ENCODE measurements around the gene PASK.
A peak's percentile ranks its signal among the peaks of the same experiment; 100 is the strongest.
"Not testable (repeated sequence)": the region's sequence is repeated elsewhere in the genome, so short reads cannot be mapped to it uniquely, and the experiment has no call there.

The PASK gene

GRCh38 chr2:241109210-241110088, 39.8 kb downstream of the PASK start:
- H3K4me1 ChIP-seq (ENCODE audit: insufficient read depth, low read length), result no peaks in the 10 kb centered on the region
- no peak overlapping the region for H3K4me3 ChIP-seq (ENCODE audit: low read length)
- peaks cover 40% of the 10 kb centered on the region for H3K36me3 ChIP-seq (ENCODE audit: insufficient read depth, low read depth, low read length)
- H3K27ac ChIP-seq (ENCODE audit: low read length), result no peak overlapping the region
- H3K27me3 ChIP-seq (ENCODE audit: insufficient read depth, low read length), result no peaks in the 10 kb centered on the region
- no peak overlapping the region for H3K9ac ChIP-seq (ENCODE audit: low read depth, low read length)
- H3K9me3 ChIP-seq (ENCODE audit: insufficient read depth, low read depth, low read length), result no peaks in the 10 kb centered on the region

- peaks cover 31% of the 10 kb centered on the region for H3K36me3 ChIP-seq (ENCODE audit: insufficient read depth, low read depth, low read length)
- no peaks in the 10 kb centered on the region for H3K9me3 ChIP-seq (ENCODE audit: insufficient read depth, low read depth, low read length)
- H3K4me3 ChIP-seq (ENCODE audit: low read length), result no peak overlapping the region
- H3K27me3 ChIP-seq (ENCODE audit: insufficient read depth, low read length), result no peaks in the 10 kb centered on the region
- H3K27ac ChIP-seq (ENCODE audit: low read length), result no peak overlapping the region
- H3K9ac ChIP-seq (ENCODE audit: low read depth, low read length), result no peak overlapping the region
- H3K4me1 ChIP-seq (ENCODE audit: insufficient read depth, low read length), result no peaks in the 10 kb centered on the region; the same call in 1 of the 2 replicates
Observed at GRCh38 chr2:241108271-241109209, 40.7 kb downstream of the PASK start.

- Histone ChIP-seq H3K27ac (ENCODE audit: low read length) (no peak overlapping the region), H3K27me3 (ENCODE audit: insufficient read depth, low read length) (no peaks in the 10 kb centered on the region), H3K9ac (ENCODE audit: low read depth, low read length) (no peak overlapping the region), H3K9me3 (ENCODE audit: insufficient read depth, low read depth, low read length) (no peaks in the 10 kb centered on the region), H3K4me1 (ENCODE audit: insufficient read depth, low read length) (peaks cover 6% of the 10 kb centered on the region; the same call in 1 of the 2 replicates), H3K36me3 (ENCODE audit: insufficient read depth, low read depth, low read length) (peaks cover 23% of the 10 kb centered on the region), H3K4me3 (ENCODE audit: low read length) (no peak overlapping the region)
Observed at GRCh38 chr2:241107031-241107783, 42.1 kb downstream of the PASK start.

GRCh38 chr2:241105641-241106040, 43.6 kb downstream of the PASK start:
- H3K36me3 ChIP-seq (ENCODE audit: insufficient read depth, low read depth, low read length), result peaks cover 21% of the 10 kb centered on the region
- H3K27me3 ChIP-seq (ENCODE audit: insufficient read depth, low read length), result no peaks in the 10 kb centered on the region
- no peak overlapping the region for H3K9ac ChIP-seq (ENCODE audit: low read depth, low read length)
- H3K9me3 ChIP-seq (ENCODE audit: insufficient read depth, low read depth, low read length), result no peaks in the 10 kb centered on the region
- no peak overlapping the region for H3K27ac ChIP-seq (ENCODE audit: low read length)
- H3K4me3 ChIP-seq (ENCODE audit: low read length), result no peak overlapping the region
- peaks cover 6% of the 10 kb centered on the region; the same call in 1 of the 2 replicates for H3K4me1 ChIP-seq (ENCODE audit: insufficient read depth, low read length)

GRCh38 chr2:241104611-241105010, 44.7 kb downstream of the PASK start:
- H3K4me3 ChIP-seq (ENCODE audit: low read length); H3K27ac ChIP-seq (ENCODE audit: low read length): not testable (repeated sequence)

GRCh38 chr2:241103176-241103595, 46.1 kb downstream of the PASK start:
- Histone ChIP-seq H3K27ac (ENCODE audit: low read length) (no peak overlapping the region), H3K9me3 (ENCODE audit: insufficient read depth, low read depth, low read length) (no peaks in the 10 kb centered on the region), H3K4me1 (ENCODE audit: insufficient read depth, low read length) (peaks cover 6% of the 10 kb centered on the region; the same call in 1 of the 2 replicates), H3K4me3 (ENCODE audit: low read length) (peak overlapping the region; percentile 97), H3K9ac (ENCODE audit: low read depth, low read length) (peak overlapping the region; percentile 95), H3K27me3 (ENCODE audit: insufficient read depth, low read length) (no peaks in the 10 kb centered on the region), H3K36me3 (ENCODE audit: insufficient read depth, low read depth, low read length) (peaks cover 35% of the 10 kb centered on the region)

More at GRCh38 chr2:241104611-241105010, 44.7 kb downstream of the PASK start:
- not testable (repeated sequence) for H3K4me1 ChIP-seq (ENCODE audit: insufficient read depth, low read length); H3K27me3 ChIP-seq (ENCODE audit: insufficient read depth, low read length); H3K9ac ChIP-seq (ENCODE audit: low read depth, low read length); H3K9me3 ChIP-seq (ENCODE audit: insufficient read depth, low read depth, low read length)
- peaks cover 29% of the 10 kb centered on the region for H3K36me3 ChIP-seq (ENCODE audit: insufficient read depth, low read depth, low read length)

- Histone ChIP-seq H3K36me3 (ENCODE audit: insufficient read depth, low read depth, low read length) (peaks cover 41% of the 10 kb centered on the region), H3K9me3 (ENCODE audit: insufficient read depth, low read depth, low read length) (no peaks in the 10 kb centered on the region), H3K27ac (ENCODE audit: low read length) (peak within 1 kb of the TSS; percentile 79), H3K27me3 (ENCODE audit: insufficient read depth, low read length) (no peaks in the 10 kb centered on the region), H3K9ac (ENCODE audit: low read depth, low read length) (peak within 1 kb of the TSS; percentile 95), H3K4me3 (ENCODE audit: low read length) (peak within 1 kb of the TSS; percentile 97), H3K4me1 (ENCODE audit: insufficient read depth, low read length) (peaks cover 6% of the 10 kb centered on the region; the same call in 1 of the 2 replicates)
Observed at GRCh38 chr2:241102239-241102803, 47.0 kb downstream of the PASK start, which contains the start of gene MTERF4. Gene MTERF4 (minus strand): TSS chr2:241102287. CDS start chr2:241102273, 14 bp downstream.

GRCh38 chr2:241099246-241099645, 50.0 kb downstream of the PASK start:
- Histone ChIP-seq H3K27ac (ENCODE audit: low read length) (no peak overlapping the region), H3K9me3 (ENCODE audit: insufficient read depth, low read depth, low read length) (no peaks in the 10 kb centered on the region), H3K36me3 (ENCODE audit: insufficient read depth, low read depth, low read length) (peaks cover 54% of the 10 kb centered on the region), H3K4me3 (ENCODE audit: low read length) (no peak overlapping the region), H3K27me3 (ENCODE audit: insufficient read depth, low read length) (no peaks in the 10 kb centered on the region), H3K9ac (ENCODE audit: low read depth, low read length) (no peak overlapping the region), H3K4me1 (ENCODE audit: insufficient read depth, low read length) (peaks cover 11% of the 10 kb centered on the region; the same call in 1 of the 2 replicates)

- H3K27ac ChIP-seq (ENCODE audit: low read length), result no peak overlapping the region
- H3K9ac ChIP-seq (ENCODE audit: low read depth, low read length), result no peak overlapping the region
- H3K4me3 ChIP-seq (ENCODE audit: low read length), result no peak overlapping the region
- no peaks in the 10 kb centered on the region for H3K27me3 ChIP-seq (ENCODE audit: insufficient read depth, low read length)
- peaks cover 73% of the 10 kb centered on the region for H3K36me3 ChIP-seq (ENCODE audit: insufficient read depth, low read depth, low read length)
- H3K4me1 ChIP-seq (ENCODE audit: insufficient read depth, low read length), result peaks cover 11% of the 10 kb centered on the region
- no peaks in the 10 kb centered on the region for H3K9me3 ChIP-seq (ENCODE audit: insufficient read depth, low read depth, low read length)
Observed at GRCh38 chr2:241096979-241097378, 52.3 kb downstream of the PASK start.

GRCh38 chr2:241095594-241096290, 53.5 kb downstream of the PASK start:
- Histone ChIP-seq H3K4me1 (ENCODE audit: insufficient read depth, low read length) (peaks cover 11% of the 10 kb centered on the region), H3K9me3 (ENCODE audit: insufficient read depth, low read depth, low read length) (no peaks in the 10 kb centered on the region), H3K9ac (ENCODE audit: low read depth, low read length) (no peak overlapping the region), H3K27ac (ENCODE audit: low read length) (no peak overlapping the region), H3K27me3 (ENCODE audit: insufficient read depth, low read length) (no peaks in the 10 kb centered on the region), H3K36me3 (ENCODE audit: insufficient read depth, low read depth, low read length) (peaks cover 83% of the 10 kb centered on the region), H3K4me3 (ENCODE audit: low read length) (no peak overlapping the region)

Measured in iPS-20b (cell line).